Smooth muscle cell (in vitro differentiated cells): ENCODE data around the gene ODR4. TPM values are rescaled to one million over a fixed set of nuclear protein-coding genes. Genes with fewer than 3 reads are reported as not detected.
"Not testable (repeated sequence)": the region's sequence is repeated elsewhere in the genome, so short reads cannot be mapped to it uniquely, and the experiment has no call there.

ENCODE experiments used
- DNase-seq: peaks from one replicate; lab custom pipeline; 2025; ENCODE audit not compliant: unreplicated experiment; lab: John Stamatoyannopoulos, UW
- H2AFZ ChIP-seq: fragments of 200-600 bp; sonication (generic); 2 replicates; pipeline ENCODE4 v1.6.0; 2016; ENCODE audit warnings: antibody characterized with exemption, low read depth, mild to moderate bottlenecking
- H3F3A ChIP-seq: fragments of 200-600 bp; sonication (generic); 2 replicates; pipeline ENCODE4 v1.6.0; 2017; ENCODE audit warnings: antibody characterized with exemption, low read depth
- H3K27ac ChIP-seq: fragments of 200-600 bp; sonication (generic); 2 replicates; pipeline ENCODE4 v1.5.1; 2016; ENCODE audit warnings: low read depth, mild to moderate bottlenecking
- H3K27me3 ChIP-seq: fragments of 200-600 bp; sonication (generic); 2 replicates; pipeline ENCODE4 v1.6.1; 2016; ENCODE audit warnings: low read depth, mild to moderate bottlenecking
- H3K36me3 ChIP-seq: fragments of 200-600 bp; sonication (generic); 2 replicates; pipeline ENCODE4 v1.5.1; 2016; ENCODE audit warnings: low read depth
- H3K4me1 ChIP-seq: fragments of 200-600 bp; sonication (generic); 2 replicates; pipeline ENCODE4 v1.5.1; 2016; ENCODE audit warnings: low read depth
- H3K4me2 ChIP-seq: fragments of 200-600 bp; sonication (generic); 2 replicates; pipeline ENCODE4 v1.6.0; 2016; ENCODE audit warnings: mild to moderate bottlenecking
- H3K4me3 ChIP-seq: fragments of 200-600 bp; sonication (generic); 2 replicates; pipeline ENCODE4 v1.5.1; 2016; ENCODE audit warnings: mild to moderate bottlenecking
- H3K79me2 ChIP-seq: fragments of 200-600 bp; sonication (generic); 2 replicates; pipeline ENCODE4 v1.6.0; 2016; ENCODE audit warnings: low read depth, mild to moderate bottlenecking
- H3K9ac ChIP-seq: fragments of 200-600 bp; sonication (generic); 2 replicates; pipeline ENCODE4 v1.6.0; 2016; ENCODE audit warnings: low read depth
- H3K9me3 ChIP-seq: fragments of 200-600 bp; sonication (generic); replicated peaks from 2 replicates; pipeline ENCODE4 v1.5.1; 2016; ENCODE audit warnings: low read depth
- H4K20me1 ChIP-seq: fragments of 200-600 bp; sonication (generic); 2 replicates; pipeline ENCODE4 v1.6.0; 2016; ENCODE audit warnings: low read depth
- CTCF ChIP-seq: fragments of 200-600 bp; sonication (generic); IDR thresholded peaks from 2 replicates; pipeline ENCODE4 v1.5.1; 2017; ENCODE audit warnings: borderline replicate concordance, mild to moderate bottlenecking, antibody characterized with exemption; ENCODE audit not compliant: insufficient read depth, poor library complexity, severe bottlenecking
- WGBS: methylation state at CpG from one replicate; pipeline ENCODE4 v1.1.7; 2016; ENCODE audit warnings: low lambda C conversion rate; 5-methylcytosine and 5-hydroxymethylcytosine counted together
- polyA plus RNA-seq: library from polyadenylated mRNA; unstranded; fragments of >200 nt; fragmentation: Nextera tagmentation; extraction: Ambion mirVana; gene quantifications from 2 replicates; pipeline ENCODE4 v1.2.1, GENCODE V29; 2016
- total RNA-seq: library from RNA; depleted of rRNA; stranded (reverse); fragments of >200 nt; gene quantifications from 2 replicates; pipeline ENCODE4 v1.2.3, GENCODE V29; 2014

The ODR4 gene
- total and polyA plus RNA-seq, 2 experiments from 2014 or later = 17.5 to 36.9 TPM

DNA sequence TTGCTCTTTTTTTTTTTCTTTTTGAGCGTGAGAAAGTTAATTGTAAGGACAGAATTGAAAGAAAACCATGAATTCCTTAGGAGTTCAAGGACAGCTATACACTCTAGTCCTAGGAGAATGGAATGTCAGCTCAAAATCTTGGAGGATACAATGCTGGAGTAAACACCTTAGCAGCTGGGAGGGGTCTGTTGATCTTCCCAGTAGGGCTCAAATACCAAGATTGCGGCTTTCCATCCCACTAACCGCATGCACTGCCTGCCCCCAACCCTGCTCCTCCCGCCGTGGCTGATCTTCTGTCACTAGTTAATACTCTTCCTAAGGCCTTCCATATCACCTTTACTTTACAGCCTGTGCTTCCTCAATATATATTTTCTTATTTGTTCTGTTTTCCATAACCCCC, 87.9 kb downstream of the ODR4 start:
- no peak overlapping the region for H3K9ac ChIP-seq
- H4K20me1 ChIP-seq = no peaks in the 10 kb centered on the region
- H3K4me3 ChIP-seq = no peak overlapping the region
- no peaks in the 10 kb centered on the region for H3K79me2 ChIP-seq
- H3K27ac ChIP-seq = no peak overlapping the region
- no peaks in the 10 kb centered on the region for H3K36me3 ChIP-seq
- no peak overlapping the region for H3K4me2 ChIP-seq
- H3K9me3 ChIP-seq = no peaks in the 10 kb centered on the region
- H3K27me3 ChIP-seq = no peaks in the 10 kb centered on the region
- no peak overlapping the region for H2AFZ ChIP-seq
- no peaks in the 10 kb centered on the region for H3K4me1 ChIP-seq
- 81% methylated on average over 5 of the region's 5 CpGs for WGBS
- no peak for TF ChIP-seq CTCF
- H3F3A ChIP-seq = no peaks in the 10 kb centered on the region
- no peak for DNase-seq

- no peaks in the 10 kb centered on the region for H3K4me1 ChIP-seq
- WGBS = 87% methylated on average over 3 of the region's 3 CpGs
- H3F3A ChIP-seq = no peaks in the 10 kb centered on the region
- H2AFZ ChIP-seq = no peak overlapping the region
- no peak overlapping the region for H3K27ac ChIP-seq
- no peak overlapping the region for H3K4me2 ChIP-seq
- H3K27me3 ChIP-seq = no peaks in the 10 kb centered on the region
- no peak overlapping the region for H3K4me3 ChIP-seq
- no peak overlapping the region for H3K9ac ChIP-seq
- no peaks in the 10 kb centered on the region for H3K9me3 ChIP-seq
- DNase-seq = no peak
- no peaks in the 10 kb centered on the region for H3K36me3 ChIP-seq
- no peaks in the 10 kb centered on the region for H4K20me1 ChIP-seq
- TF ChIP-seq CTCF = no peak
- no peaks in the 10 kb centered on the region for H3K79me2 ChIP-seq
These were observed 88.3 kb downstream of the ODR4 start for GRCh38 chr1:186463926-186464325.

- H3K4me1 ChIP-seq, H3K9ac ChIP-seq, H3K9me3 ChIP-seq, H3K27ac ChIP-seq, DNase-seq, H3K27me3 ChIP-seq, H3K4me2 ChIP-seq, H2AFZ ChIP-seq, H3K36me3 ChIP-seq, H3F3A ChIP-seq, H3K4me3 ChIP-seq, H4K20me1 ChIP-seq, H3K79me2 ChIP-seq: not testable (repeated sequence)
These were observed 89.9 kb downstream of the ODR4 start for GRCh38 chr1:186465491-186465890.

DNA sequence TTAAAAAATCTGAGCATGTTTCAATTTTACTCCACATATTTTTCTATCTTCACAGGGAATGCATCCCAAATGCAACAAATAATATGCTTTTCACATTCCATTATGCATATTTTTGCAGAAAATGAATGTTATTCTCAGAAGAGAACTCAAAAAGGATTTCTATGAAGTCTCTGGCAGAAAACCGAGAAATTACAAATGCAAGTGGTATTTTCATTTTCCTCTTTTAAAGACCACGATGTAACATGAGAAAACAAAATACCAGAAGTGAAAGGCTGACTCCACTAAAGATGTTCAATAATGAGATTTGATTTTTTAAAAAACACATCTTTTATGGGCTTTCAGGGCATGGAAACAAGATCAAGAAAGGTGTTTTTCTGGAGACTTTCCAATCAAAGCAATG, 90.3 kb downstream of the ODR4 start:
- no peaks in the 10 kb centered on the region for H4K20me1 ChIP-seq
- H3K9me3 ChIP-seq = no peaks in the 10 kb centered on the region
- H3K79me2 ChIP-seq = no peaks in the 10 kb centered on the region
- no peak overlapping the region for H3K4me2 ChIP-seq
- no peak overlapping the region for H3K4me3 ChIP-seq
- no peaks in the 10 kb centered on the region for H3K4me1 ChIP-seq
- no peak for DNase-seq
- 89% methylated on average over 2 of the region's 2 CpGs for WGBS
- H3F3A ChIP-seq = no peaks in the 10 kb centered on the region
- TF ChIP-seq CTCF = no peak
- H2AFZ ChIP-seq = no peak overlapping the region
- H3K27ac ChIP-seq = no peak overlapping the region
- H3K27me3 ChIP-seq = no peaks in the 10 kb centered on the region
- H3K36me3 ChIP-seq = no peaks in the 10 kb centered on the region
- no peak overlapping the region for H3K9ac ChIP-seq

Other genes starting within 250 kb of the ODR4 start
- gene PRG4, start 79.6 kb upstream of the ODR4 start, total RNA-seq = not detected in 2 replicates
- not detected in 2 replicates for gene PRG4, start 79.6 kb upstream of the ODR4 start, polyA plus RNA-seq
- gene TPR, start 585 bp upstream of the ODR4 start, total RNA-seq = 61.8 and 71.2 TPM in 2 replicates
- 43.9 and 71.1 TPM in 2 replicates for gene TPR, start 585 bp upstream of the ODR4 start, polyA plus RNA-seq
- not detected in 2 replicates for gene PDC, start 85.3 kb downstream of the ODR4 start, total RNA-seq
- not detected in 2 replicates for gene PDC, start 85.3 kb downstream of the ODR4 start, polyA plus RNA-seq